ENCODE results near the gene MTFR1L.

Gene MTFR1L

DNA sequence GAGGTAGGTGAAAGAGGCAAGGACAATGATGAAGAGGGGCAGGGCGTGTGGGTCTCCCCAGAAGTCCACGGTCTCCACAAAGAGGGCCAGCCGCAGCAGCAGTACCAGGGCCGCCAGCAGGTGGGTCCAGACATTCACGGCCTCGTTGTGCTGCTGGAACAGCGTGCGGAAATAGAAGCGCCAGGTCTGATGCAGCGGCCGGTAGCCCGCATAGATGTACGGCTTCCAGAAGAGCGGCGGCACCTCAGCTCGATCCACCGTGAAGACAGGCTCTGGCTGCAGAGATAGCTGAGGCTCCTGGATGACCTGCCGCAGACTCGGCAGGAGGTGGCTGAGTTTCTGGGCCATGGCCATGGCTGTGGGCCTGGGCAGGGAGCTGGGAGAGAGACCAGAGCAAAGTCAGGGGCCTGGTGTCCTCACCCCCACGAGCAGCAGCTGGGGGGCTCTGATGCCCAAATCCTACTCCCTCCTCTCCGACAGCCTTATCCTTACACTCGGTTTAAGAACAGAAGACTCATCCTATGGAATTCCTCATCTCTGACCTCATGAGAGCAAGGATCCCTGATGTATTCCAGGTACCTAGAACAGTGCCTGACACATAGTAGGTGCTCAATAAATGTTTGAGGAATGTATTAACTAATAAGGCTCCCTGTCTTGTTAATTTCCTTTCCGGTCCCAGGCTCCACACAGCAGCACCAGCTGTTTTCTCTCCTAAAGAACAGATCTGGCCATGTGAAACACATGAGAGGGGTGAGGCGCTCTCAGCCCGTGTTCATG is 43.9 kb downstream of the MTFR1L start:
- DNase-seq, result no peak

DNA sequence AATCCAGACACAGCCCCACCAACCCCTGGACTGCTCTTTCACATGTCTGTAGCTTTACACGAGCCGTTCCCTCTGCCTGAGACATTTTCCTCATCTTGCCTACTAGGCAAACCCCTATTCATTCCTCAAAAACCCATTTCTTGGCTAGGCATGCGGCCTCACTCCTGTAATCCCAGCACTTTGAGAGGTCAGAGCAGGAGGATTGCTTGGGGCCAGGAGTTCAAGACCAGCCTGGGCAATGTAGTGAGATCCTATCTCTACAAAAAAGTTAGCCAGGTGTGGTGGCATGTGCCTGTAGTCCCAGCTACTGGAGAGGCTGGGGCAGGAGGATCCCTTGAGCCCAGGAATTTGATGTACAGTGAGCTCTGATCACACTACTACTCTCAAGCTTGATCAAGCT is 44.7 kb downstream of the MTFR1L start:
- DNase-seq, result no peak

DNA sequence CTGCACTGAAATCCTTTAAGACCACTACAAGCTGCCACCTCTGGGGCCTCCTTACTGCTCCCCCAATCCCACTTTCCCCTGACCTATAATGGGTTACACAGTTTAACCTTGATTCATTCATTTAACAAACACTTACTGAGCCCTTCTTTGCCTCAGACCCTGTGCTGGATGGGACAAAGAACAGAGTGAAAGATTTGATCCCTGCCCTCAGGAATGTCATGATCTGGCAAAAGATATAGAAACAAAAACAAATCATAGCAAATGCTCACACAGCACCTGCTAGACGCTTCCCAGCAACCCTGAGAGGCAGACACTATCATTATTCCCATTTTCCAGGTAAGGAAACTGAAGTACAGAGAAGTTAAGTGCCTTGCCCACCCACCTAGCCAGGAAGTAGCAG is 46.5 kb downstream of the MTFR1L start:
- DNase-seq, result no peak

DNA sequence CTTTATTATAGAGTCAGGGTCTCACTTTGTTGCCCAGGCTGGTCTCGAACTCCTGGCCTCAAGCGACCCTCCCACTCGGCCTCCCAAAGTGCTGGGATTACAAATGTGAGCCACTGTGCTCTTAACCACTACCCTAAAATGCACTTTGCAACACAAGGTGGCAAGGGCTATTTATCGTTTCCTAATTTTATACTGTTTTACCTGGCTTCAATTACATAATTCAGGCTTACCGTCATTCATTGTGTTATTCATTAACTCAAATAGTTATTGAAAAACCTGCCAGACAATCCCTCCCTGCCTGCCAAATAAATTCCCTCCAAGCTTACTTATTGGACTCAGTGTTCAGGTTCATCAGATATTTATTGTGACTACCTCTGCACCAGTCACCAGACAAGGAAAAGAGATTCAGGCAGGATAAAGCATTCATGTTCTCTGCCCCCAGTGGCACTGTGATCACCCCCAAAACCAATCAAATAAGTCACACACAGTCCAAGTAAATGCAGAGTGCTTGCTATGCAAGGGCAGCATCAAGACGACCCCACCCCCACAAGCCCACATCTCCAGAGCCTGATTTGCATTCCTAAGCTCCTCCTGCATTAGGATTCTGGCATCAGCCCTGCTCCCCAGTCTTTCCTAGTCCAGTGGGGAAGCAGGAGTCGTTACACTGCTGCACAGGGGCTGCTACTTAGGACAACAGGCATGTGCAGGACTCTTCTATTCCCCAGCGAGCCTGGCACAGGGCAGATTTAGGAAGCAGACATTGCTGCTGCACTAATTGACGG is 47.6 kb downstream of the MTFR1L start:
- no peak for DNase-seq

DNA sequence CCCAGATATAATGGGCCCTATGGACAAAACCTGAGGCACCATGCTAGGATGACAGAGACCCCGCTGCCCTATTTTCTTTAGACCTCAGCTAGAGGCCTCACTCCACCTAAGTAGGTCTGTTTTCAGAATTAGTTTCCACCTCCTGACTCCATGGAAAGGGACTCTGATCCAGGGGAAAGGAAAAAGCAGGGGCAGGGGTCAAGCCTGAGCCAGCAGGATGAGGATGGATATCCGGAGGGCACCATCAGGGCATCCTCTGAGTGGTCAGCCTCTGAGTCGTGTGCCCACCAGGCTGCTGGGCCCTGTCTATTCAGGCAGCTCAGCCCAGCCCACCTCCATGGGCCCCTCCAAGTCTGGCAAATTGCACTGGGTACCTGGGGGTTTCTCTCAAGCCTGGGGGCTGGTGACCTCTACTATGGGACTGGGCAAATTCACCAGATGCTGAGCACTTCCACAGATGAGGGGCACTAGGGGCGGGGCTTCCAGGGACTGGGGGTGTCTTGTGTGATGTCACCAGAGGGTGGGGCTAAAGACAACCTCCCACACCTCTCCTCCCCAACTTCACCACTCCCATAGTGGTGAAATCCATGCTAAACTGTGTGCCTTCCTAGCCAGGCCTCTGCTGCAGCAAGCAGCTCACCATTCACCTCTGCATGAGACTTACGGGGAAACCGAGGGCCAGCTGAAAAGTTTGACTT is 50.3 kb downstream of the MTFR1L start:
- peak; percentile 53 for DNase-seq

DNA sequence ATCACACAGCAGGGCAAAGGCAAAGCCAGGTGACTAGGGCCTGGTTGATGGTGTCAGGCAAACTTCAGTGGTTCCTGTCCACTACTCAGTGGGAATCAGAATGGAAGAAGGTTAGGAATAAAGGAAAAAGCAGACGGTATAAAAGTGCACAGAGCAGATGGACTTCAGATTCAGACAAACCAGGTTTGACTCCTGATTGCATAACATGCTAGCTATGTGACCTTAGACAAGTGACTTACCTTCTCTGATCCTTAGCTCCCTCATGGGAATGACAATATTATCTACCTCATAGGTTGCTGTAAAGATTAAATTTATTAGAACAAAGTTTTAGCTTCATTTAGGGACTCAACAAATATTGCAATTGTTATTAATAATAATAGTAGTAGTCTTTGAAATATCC is 50.9 kb downstream of the MTFR1L start:
- DNase-seq, result no peak

DNA sequence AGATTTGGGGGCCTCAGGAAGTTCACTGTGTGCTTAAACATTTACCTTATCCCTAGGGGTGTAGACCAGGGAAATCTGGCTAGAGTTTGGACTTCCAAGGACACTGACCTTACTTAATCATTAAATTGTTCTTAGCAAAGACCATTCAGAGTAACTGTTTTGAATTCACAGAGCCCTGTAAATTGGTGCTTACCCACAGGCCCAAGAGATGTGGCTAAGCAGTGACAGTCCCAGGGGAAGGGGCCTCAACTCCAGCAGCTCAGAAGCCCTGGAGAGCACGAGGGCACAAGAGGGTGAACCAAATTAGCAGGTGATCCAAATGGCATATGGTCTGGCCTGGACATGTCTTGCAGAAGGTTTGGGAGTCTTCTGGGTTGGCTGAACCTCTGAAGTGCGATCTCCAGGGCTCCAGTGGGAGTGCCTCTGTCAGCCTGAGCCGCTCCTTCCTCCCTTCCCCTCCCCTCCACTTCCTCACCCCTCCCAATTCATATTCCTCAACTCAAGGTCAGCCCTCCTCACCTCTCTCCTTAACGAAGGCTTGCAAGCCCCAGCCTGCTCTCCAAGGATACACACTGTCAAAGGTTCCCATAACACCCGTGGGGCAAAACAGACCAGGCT is 51.4 kb downstream of the MTFR1L start:
- DNase-seq, result no peak

DNA sequence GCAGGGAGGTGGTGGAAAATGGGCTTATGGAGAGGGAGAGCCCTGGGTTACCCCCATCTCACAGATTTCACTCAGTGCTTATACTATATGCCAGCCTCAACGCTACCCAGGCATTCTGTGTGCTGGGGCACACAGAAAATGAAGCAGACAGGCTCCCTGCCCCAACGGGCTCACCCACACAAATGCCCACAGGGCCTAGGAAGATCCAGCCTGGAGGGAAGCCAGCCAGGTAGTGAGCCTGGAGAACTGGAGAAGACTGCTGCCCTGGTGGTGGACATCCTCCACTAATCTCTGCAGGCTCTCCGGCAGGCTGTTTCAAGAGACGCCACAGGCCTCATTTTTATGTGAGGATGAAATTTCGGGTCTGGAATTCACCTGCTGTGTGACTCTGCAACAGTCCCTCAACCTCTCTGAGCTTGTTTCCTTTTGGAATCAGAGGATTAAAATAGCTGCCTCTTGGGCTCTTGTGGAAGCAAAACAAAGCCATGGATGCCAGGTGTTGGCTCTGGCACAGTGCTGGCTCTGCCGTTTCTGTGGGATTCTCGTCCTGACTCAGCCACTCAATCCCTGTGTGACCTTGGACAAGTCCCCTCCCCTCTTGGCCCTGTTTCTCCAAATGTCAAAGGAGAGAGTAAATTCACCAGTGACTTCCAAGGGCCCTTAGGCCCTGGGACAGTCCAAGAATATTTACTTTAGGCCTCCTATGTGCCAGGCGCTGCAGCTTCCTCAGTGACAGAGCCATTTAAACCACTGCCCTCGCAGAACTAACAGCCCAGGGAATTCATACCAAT is 52.1 kb downstream of the MTFR1L start:
- no peak for DNase-seq

DNA sequence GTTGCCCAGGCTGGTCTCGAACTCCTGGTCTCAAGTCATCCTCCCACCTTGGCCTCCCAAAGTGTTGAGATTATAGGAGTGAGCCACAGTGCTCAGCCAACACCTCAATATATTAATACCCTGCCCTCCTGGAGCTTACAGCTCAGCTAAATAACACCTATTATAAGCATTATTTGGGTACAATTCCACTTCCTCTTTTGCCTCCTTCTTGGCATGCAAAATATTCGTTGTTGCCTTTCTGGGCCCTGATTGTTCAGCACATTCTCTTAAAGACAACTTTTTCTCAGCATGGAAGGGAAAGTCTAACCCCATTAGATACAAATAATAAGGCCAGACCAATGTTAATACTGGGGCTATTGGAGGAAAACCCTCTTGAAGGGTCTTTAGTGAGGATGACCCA is 53.0 kb downstream of the MTFR1L start:
- peak; percentile 53 for DNase-seq

DNA sequence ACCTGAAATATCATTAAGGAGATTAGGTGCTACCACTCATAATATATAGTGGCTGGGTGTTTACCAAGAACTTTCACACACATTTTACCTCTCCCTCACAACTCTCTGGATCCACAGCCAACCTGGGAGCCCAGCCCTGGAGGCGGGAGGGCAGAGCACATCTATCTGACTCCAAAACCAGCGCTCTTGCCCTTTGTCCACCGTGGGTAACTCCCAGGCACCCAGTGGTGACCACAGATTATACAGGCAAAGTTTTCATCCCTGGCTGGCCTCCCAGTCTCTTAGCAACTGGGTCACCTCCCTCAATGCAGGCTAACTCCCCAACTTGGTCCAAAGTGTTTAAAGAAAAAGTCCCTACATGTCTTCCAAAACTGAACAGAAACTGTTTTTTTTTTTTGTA is 53.4 kb downstream of the MTFR1L start:
- DNase-seq, result peak; percentile 56

DNA sequence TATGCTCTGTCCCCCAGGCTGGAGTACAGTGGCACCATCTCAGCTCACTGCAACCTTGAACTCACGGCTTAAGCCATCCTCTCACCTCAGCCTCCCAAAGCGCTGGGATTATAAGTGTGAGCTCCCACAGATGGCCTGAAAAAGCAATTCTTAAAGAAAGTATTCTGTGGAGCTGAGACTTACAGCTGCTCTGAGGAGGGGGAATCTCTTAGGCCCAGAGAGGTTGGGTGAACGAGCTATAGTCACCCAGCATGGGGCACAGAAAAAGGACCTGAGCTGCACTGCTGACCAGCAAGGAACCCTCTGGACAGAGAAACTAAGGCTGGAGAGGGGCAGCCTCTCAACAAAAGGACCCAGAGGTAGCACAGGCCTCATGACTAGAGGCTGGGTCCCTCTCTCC is 54.5 kb downstream of the MTFR1L start:
- no peak for DNase-seq

DNA sequence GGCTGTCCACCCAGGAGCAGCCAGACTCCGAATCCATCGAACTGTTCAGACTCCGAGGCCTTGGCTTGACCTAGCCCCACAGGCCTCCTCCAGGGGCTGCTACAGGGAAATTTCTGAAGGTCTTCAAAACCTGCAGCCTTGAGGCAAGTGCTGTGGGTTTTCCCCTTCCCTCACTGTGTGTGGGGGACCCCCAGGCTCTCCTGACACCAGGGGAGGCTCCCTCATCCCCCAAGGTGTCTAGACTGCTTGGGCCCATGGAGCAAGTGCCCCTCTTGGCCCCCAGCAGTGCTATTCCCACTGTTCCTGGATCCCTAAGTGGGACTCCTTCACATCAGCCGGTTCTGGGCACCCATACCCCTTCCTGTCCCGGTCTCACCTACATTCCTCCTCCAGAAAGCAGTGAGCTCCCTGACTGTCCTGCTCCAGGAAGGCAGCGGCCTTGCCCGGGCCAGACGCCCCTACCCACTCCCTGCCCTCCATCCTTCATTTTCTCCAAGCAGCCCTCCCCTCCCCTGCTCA is 54.9 kb downstream of the MTFR1L start:
- DNase-seq, result no peak

DNA sequence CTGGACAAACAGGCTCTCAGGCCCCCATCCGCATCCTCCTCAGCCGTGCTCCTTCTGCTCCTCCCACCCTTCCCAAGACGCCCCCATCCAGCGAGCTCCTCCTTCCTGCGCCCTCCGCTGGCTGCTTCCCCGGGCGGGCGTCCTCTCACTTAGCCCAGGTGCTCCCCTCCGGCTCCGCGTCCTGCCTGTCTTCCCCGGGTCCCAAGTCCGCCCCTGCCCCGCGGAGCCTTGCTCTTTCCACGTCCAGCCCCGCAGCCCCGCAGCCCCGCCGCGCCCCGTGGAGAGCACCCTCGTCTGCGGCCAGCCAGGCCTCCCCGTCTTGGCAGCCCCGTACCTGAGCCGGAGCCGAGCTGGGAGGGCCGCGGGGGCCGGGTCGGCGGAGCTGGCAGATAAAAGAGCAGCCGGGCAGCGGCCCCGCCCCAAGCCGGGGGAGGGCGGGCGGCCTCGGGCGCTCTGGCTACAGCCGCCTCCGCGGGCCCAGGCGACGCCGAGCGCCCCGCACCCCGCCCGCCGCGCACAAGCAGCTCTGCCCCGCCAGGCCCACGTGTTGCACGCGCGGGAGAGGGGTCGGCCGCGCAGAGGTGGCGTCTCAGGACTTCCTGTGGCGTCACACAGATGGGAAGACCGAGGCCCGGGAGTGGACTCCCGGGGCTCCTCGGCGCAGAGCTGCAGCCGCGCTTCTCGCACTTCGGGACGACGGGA is 55.6 kb downstream of the MTFR1L start, which contains the start of gene PAQR7:
Gene PAQR7 (minus strand): TSS at position 555 of the 702 bp plus-strand sequence. CDS start 11,869 bp downstream, outside the sequence.
- DNase-seq, result peak; percentile 89

DNA sequence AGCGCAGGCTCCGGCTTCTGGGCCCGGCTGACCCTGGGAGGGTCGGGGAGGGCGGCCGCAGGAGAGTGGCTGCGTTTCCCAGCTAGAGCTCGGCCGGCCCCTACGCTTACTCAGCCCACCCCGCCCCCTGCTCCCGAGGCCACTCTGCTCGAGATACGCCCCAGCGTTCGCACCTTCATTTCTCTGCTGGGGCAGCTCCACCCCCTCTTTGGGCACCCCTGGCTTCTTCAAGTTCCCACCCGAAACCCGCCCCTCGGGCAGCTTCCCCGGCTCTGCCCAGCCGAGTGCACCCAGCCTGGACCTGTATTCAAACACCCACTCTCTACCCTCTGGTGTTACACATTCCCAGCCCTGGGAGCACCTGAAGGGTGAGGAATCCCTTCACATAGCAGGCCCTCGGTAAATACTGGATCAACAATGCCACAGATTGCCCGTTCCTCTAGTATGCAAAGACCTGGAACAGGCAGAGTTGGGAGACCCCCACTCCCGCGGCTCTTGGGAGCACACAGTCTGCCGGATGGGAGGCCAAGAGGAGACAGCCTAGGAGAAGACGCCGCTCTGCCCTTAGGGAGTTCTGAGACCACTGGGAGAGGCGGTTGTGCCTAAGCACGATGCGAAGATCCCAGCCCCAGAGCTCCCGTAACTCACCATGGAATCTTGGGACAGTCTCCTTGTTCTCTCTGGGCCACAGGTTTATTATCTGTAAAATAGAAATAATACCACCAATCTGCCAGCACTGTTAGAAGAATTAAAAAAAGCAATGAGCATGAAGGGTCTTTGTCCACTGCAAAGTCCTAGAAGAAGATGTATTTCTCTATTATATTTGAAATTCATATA is 56.3 kb downstream of the MTFR1L start:
- DNase-seq, result peak; percentile 66

DNA sequence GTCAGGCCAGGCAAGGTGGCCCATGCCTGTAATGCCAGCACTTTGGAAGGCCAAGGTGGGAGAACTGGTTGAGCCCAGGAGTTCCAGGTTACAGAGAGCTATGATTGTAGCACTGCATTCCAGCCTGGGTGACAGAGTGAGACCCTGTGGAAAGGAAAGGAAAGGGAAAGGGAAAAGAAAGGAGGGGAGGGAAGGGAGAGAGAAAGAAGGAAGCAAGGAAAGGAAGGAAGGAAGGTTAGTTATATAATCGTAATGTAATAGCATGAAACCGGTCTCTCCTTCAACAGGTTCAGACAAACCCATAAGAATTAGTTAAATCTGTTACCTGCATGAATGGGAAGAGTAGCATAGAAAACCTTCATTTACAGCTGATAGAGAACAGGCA is 56.9 kb downstream of the MTFR1L start:
- no peak for DNase-seq

DNA sequence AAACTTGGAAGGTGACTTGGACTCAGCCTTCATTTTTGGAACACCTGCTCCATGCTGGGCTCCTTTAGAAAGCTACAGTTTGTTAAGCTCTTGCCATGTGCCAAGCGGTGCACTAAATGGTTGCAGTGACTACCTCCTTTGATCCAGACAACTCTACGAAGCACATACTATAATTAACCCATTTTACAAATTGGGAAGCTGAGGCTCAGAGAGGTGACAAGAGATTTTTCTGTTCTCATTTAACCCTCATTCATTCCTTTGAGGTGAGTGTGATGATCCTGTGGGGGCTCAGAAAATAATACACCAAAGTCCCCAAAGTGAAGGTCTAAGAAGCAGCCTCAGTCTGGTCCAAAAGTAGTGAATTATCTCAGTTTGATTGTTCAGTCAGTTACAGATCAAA is 57.4 kb downstream of the MTFR1L start:
- no peak for DNase-seq

DNA sequence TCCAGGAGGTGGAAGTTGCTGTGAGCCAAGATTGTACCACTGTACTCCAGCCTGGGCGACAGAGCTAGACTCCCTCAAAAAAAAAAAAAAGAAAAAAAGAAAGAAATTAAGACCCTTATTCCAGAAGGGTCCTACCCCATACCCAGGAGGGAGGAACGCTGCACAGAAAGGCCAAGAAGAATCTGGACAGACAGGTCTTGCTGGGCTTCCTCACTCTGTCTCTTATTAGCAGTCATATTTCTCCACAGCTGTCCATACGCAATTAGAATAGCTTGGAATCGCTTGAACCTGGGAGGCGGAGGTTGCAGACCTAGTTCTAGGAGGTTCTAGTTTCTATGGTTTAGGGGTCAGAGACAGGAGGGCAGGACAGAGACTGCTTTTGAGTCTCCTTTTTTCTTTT is 58.9 kb downstream of the MTFR1L start:
- no peak for DNase-seq

DNA sequence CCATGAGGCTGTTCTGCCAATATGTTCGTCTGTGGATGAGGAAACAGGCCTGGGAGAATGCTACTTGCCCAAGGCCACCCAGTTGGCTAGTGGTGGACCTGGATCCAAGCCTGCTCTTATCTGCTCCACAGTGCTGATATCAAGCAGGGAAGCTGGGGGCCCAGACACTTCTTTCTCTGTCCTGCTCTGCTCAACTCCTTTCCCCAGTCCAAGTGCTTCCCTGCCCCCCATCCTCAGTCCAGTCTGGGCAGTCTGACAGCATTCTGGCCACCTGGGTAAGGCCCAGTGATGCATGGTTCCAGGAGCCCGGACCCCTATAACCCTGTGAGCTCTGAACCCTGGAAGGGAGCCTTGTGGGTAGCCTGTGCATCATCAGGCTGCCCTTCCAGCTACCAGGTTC is 59.9 kb downstream of the MTFR1L start:
- DNase-seq, result peak; percentile 35

DNA sequence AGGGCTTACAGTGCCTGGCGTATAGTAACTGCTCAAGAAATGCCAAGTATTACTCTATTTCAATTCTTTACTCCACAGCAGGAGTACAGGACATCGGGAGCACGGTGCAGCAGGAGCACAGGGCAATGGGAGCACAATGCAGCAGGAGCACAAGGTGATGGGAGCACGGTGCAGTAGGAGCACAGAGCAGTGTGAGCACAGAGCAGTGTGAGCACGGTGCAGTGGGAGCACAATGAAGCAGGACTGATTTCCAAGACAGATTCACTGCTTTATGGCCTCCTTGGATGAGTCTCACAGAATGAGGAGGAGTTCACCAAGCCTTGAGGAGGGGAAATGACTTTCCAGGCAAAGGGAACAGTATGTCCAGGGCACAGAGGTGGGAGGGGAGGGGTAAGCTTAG is 60.8 kb downstream of the MTFR1L start:
- DNase-seq, result no peak

DNA sequence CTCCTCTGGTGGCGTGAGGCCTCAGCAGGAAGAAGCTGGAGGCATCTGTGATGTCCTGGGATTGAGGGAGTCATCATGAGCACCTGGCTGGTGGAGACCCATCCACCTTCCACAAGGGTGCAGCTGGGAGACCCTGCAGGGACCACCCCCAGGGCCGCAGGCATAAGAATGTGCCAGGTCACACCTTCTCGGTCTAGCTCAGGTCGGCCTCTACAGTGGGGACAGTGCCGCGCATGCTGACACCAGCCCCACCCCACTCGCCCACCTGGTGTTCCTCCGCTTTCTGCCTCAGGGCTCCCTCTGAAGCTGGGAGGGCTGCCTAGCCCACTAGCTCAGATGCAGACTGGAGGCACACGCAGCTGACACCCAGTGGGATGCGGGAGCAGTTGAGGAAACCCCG is 61.5 kb downstream of the MTFR1L start:
- no peak for DNase-seq

All from hematopoietic multipotent progenitor cell treated with erythropoietin and hydrocortisone succinate and interleukin-3 and kit ligand, for 4 days (in vitro differentiated cells).